HG02852 (cell line): ENCODE results near the gene HOATZ.

Source experiments
- ATAC-seq: cut with Tn5 transposase; IDR thresholded peaks from one replicate; pipeline ENCODE4 v1.9.1; 2021; ENCODE audit warnings: mild to moderate bottlenecking, moderate library complexity; ENCODE audit not compliant: unreplicated experiment

Gene HOATZ

GRCh38 chr11:111514216-111515031, at the start of gene HOATZ:
HOATZ (plus strand) TSS chr11:111514778; CDS start chr11:111514785, 7 bp downstream.
- ATAC-seq, result no peak

- ATAC-seq, result no peak
Measured at GRCh38 chr11:111465400-111465799, 49.2 kb upstream of the HOATZ start.

- no peak for ATAC-seq
Measured at GRCh38 chr11:111466615-111467014, 48.0 kb upstream of the HOATZ start.

GRCh38 chr11:111469200-111469599, 45.4 kb upstream of the HOATZ start:
- ATAC-seq, result no peak

- no peak for ATAC-seq
Measured at GRCh38 chr11:111472228-111472627, 42.4 kb upstream of the HOATZ start.

GRCh38 chr11:111474432-111474831, 40.1 kb upstream of the HOATZ start:
- ATAC-seq, result no peak

GRCh38 chr11:111476366-111476765, 38.2 kb upstream of the HOATZ start:
- ATAC-seq, result no peak

- ATAC-seq, result no peak
Measured at GRCh38 chr11:111476956-111477355, 37.6 kb upstream of the HOATZ start.

- no peak for ATAC-seq
Measured at GRCh38 chr11:111477898-111478297, 36.7 kb upstream of the HOATZ start.

GRCh38 chr11:111479666-111480065, 34.9 kb upstream of the HOATZ start:
- ATAC-seq, result no peak

- ATAC-seq, result no peak
Measured at GRCh38 chr11:111483431-111483830, 31.1 kb upstream of the HOATZ start.

GRCh38 chr11:111490496-111490895, 24.1 kb upstream of the HOATZ start:
- ATAC-seq, result no peak

GRCh38 chr11:111494040-111494439, 20.5 kb upstream of the HOATZ start:
- ATAC-seq, result no peak

GRCh38 chr11:111499483-111499882, 15.1 kb upstream of the HOATZ start:
- ATAC-seq, result no peak

GRCh38 chr11:111500481-111500880, 14.1 kb upstream of the HOATZ start:
- ATAC-seq, result no peak

- no peak for ATAC-seq
Measured at GRCh38 chr11:111502611-111503010, 12.0 kb upstream of the HOATZ start.

GRCh38 chr11:111510311-111510710, 4.3 kb upstream of the HOATZ start:
- ATAC-seq, result no peak

GRCh38 chr11:111512296-111513239, 2.0 kb upstream of the HOATZ start, which contains the start of gene BTG4:
BTG4 (minus strand) TSS chr11:111512386; CDS start chr11:111498776, 13,610 bp downstream.
- no peak for ATAC-seq

- no peak for ATAC-seq
Measured at GRCh38 chr11:111513240-111513605, 1.4 kb upstream of the HOATZ start.

- no peak for ATAC-seq
Measured at GRCh38 chr11:111515591-111515990, 1.0 kb downstream of the HOATZ start.

- ATAC-seq, result no peak
Measured at GRCh38 chr11:111518668-111519067, 4.1 kb downstream of the HOATZ start.

- no peak for ATAC-seq
Measured at GRCh38 chr11:111520560-111520959, 6.0 kb downstream of the HOATZ start.
